Muscle layer of duodenum (tissue), 2 donors: Measurements from ENCODE around the gene PRAMEF15.
"Not testable (repeated sequence)": the region's sequence is repeated elsewhere in the genome, so short reads cannot be mapped to it uniquely, and the experiment has no call there.

Experiments
- H3K27ac ChIP-seq: one replicate; pipeline ENCODE4 v1.7.0; 2013; ENCODE audit warnings: mild to moderate bottlenecking, low read length
- H3K27me3 ChIP-seq: one replicate; pipeline ENCODE4 v1.7.0; 2013; ENCODE audit warnings: low read depth, mild to moderate bottlenecking, control low read depth, low read length
- H3K36me3 ChIP-seq, 2 donors: one replicate each; pipeline ENCODE4 v1.7.0; 2013; ENCODE audit warnings: low read length in 2 of 2, control low read depth in 1 of 2, mild to moderate bottlenecking in 1 of 2; ENCODE audit not compliant: insufficient read depth in 2 of 2, control insufficient read depth in 1 of 2
- H3K4me1 ChIP-seq, 2 donors: one replicate each; pipeline ENCODE4 v1.7.0; 2013; ENCODE audit warnings: low read length in 2 of 2, mild to moderate bottlenecking in 2 of 2, control low read depth in 1 of 2, moderate library complexity in 1 of 2; ENCODE audit not compliant: insufficient read depth in 2 of 2, control insufficient read depth in 1 of 2
- H3K4me3 ChIP-seq, 2 donors: one replicate each; pipeline ENCODE4 v1.7.0; 2013; ENCODE audit warnings: low read length in 2 of 2, low read depth in 1 of 2, mild to moderate bottlenecking in 1 of 2
- H3K9me3 ChIP-seq, 2 donors: one replicate each; pipeline ENCODE4 v1.7.0; 2013; ENCODE audit warnings: low read length in 2 of 2, control low read depth in 1 of 2, mild to moderate bottlenecking in 1 of 2; ENCODE audit not compliant: control insufficient read depth in 1 of 2
- donor health status: healthy.

Gene PRAMEF15

GRCh38 chr1:13315281-13315680 is at the start of gene PRAMEF15:
Gene PRAMEF15 (plus strand): TSS chr1:13315581. CDS start chr1:13318408, 2,827 bp downstream.
- not testable (repeated sequence) for H3K4me1 ChIP-seq, H3K4me3 ChIP-seq, H3K36me3 ChIP-seq, H3K27ac ChIP-seq, H3K27me3 ChIP-seq, H3K9me3 ChIP-seq

GRCh38 chr1:13277016-13277415 is 38.4 kb upstream of the PRAMEF15 start:
- H3K36me3 ChIP-seq, H3K27me3 ChIP-seq, H3K4me1 ChIP-seq, H3K4me3 ChIP-seq, H3K27ac ChIP-seq, H3K9me3 ChIP-seq: not testable (repeated sequence)

GRCh38 chr1:13279617-13280016 is 35.8 kb upstream of the PRAMEF15 start:
- H3K27me3 ChIP-seq, H3K36me3 ChIP-seq, H3K4me3 ChIP-seq, H3K9me3 ChIP-seq, H3K4me1 ChIP-seq, H3K27ac ChIP-seq: not testable (repeated sequence)

- not testable (repeated sequence) for H3K27me3 ChIP-seq, H3K4me1 ChIP-seq, H3K36me3 ChIP-seq, H3K4me3 ChIP-seq, H3K27ac ChIP-seq, H3K9me3 ChIP-seq
These were observed 30.3 kb upstream of the PRAMEF15 start, which contains the start of gene PRAMEF8 for GRCh38 chr1:13285037-13285436. Gene PRAMEF8 (minus strand): TSS chr1:13285137. CDS start chr1:13284091, 1,046 bp downstream.

- H3K4me3 ChIP-seq, H3K27me3 ChIP-seq, H3K4me1 ChIP-seq, H3K27ac ChIP-seq, H3K36me3 ChIP-seq, H3K9me3 ChIP-seq: not testable (repeated sequence)
These were observed 26.4 kb upstream of the PRAMEF15 start for GRCh38 chr1:13289030-13289429.

GRCh38 chr1:13297216-13297931 is 18.0 kb upstream of the PRAMEF15 start:
- not testable (repeated sequence) for H3K4me1 ChIP-seq, H3K9me3 ChIP-seq, H3K27ac ChIP-seq, H3K36me3 ChIP-seq, H3K27me3 ChIP-seq, H3K4me3 ChIP-seq

GRCh38 chr1:13298699-13299098 is 16.7 kb upstream of the PRAMEF15 start:
- not testable (repeated sequence) for H3K36me3 ChIP-seq, H3K4me3 ChIP-seq, H3K4me1 ChIP-seq, H3K9me3 ChIP-seq, H3K27me3 ChIP-seq, H3K27ac ChIP-seq

- H3K27me3 ChIP-seq, H3K27ac ChIP-seq, H3K4me1 ChIP-seq, H3K36me3 ChIP-seq, H3K4me3 ChIP-seq, H3K9me3 ChIP-seq: not testable (repeated sequence)
These were observed 13.2 kb upstream of the PRAMEF15 start for GRCh38 chr1:13302197-13302596.

- H3K27ac ChIP-seq, H3K27me3 ChIP-seq, H3K9me3 ChIP-seq, H3K4me3 ChIP-seq, H3K4me1 ChIP-seq, H3K36me3 ChIP-seq: not testable (repeated sequence)
These were observed 12.1 kb upstream of the PRAMEF15 start, which contains the start of gene PRAMEF33 for GRCh38 chr1:13303239-13303638. Gene PRAMEF33 (plus strand): TSS chr1:13303539. CDS start chr1:13305955, 2,416 bp downstream.

GRCh38 chr1:13342496-13342895 is 27.1 kb downstream of the PRAMEF15 start:
- not testable (repeated sequence) for H3K27me3 ChIP-seq, H3K27ac ChIP-seq, H3K36me3 ChIP-seq, H3K9me3 ChIP-seq, H3K4me3 ChIP-seq, H3K4me1 ChIP-seq

GRCh38 chr1:13347034-13347433 is 31.7 kb downstream of the PRAMEF15 start, which contains the start of gene PRAMEF14:
Gene PRAMEF14 (minus strand): TSS chr1:13347134. CDS start chr1:13345314, 1,820 bp downstream.
- H3K27ac ChIP-seq, H3K27me3 ChIP-seq, H3K4me3 ChIP-seq, H3K36me3 ChIP-seq, H3K4me1 ChIP-seq, H3K9me3 ChIP-seq: not testable (repeated sequence)

- not testable (repeated sequence) for H3K36me3 ChIP-seq, H3K27me3 ChIP-seq, H3K4me1 ChIP-seq, H3K9me3 ChIP-seq, H3K4me3 ChIP-seq, H3K27ac ChIP-seq
These were observed 38.1 kb downstream of the PRAMEF15 start for GRCh38 chr1:13353476-13353875.
